BLaER1 (cell line): Measurements from ENCODE around the gene NOTUM.

ENCODE experiments used
- H3K27ac ChIP-seq: shearing (Covaris generic); formaldehyde crosslinking; 2 replicates; pipeline ENCODE4 v1.8.1; 2022
- H3K27me3 ChIP-seq: shearing (Covaris generic); formaldehyde crosslinking; 2 replicates; pipeline ENCODE4 v1.8.1; 2022
- H3K36me3 ChIP-seq: shearing (Covaris generic); formaldehyde crosslinking; 2 replicates; pipeline ENCODE4 v1.8.1; 2022
- H3K4me1 ChIP-seq: shearing (Covaris generic); formaldehyde crosslinking; 2 replicates; pipeline ENCODE4 v1.8.1; 2022
- H3K4me2 ChIP-seq: shearing (Covaris generic); formaldehyde crosslinking; 2 replicates; pipeline ENCODE4 v1.8.1; 2022
- H3K4me3 ChIP-seq: shearing (Covaris generic); formaldehyde crosslinking; 2 replicates; pipeline ENCODE4 v1.8.1; 2022
- H3K9ac ChIP-seq: shearing (Covaris generic); formaldehyde crosslinking; 2 replicates; pipeline ENCODE4 v1.8.1; 2022
- H3K9me3 ChIP-seq: shearing (Covaris generic); formaldehyde crosslinking; 2 replicates; pipeline ENCODE4 v1.8.1; 2022
- H4K20me1 ChIP-seq: shearing (Covaris generic); formaldehyde crosslinking; 2 replicates; pipeline ENCODE4 v1.8.1; 2022
- Cebpa-rat ChIP-seq: shearing (Covaris generic); IDR thresholded peaks from 2 replicates; pipeline ENCODE4 v1.8.1; 2022

Gene NOTUM

GRCh38 chr17:81905993-81906392, 55.0 kb downstream of the NOTUM start:
- H3K4me2 ChIP-seq, result no peak overlapping the region; the same call in 1 of the 2 replicates
- peaks cover 67% of the 10 kb centered on the region for H3K4me1 ChIP-seq
- H3K27me3 ChIP-seq, result peaks cover 35% of the 10 kb centered on the region
- TF ChIP-seq Cebpa-rat, result no peak
- H3K9ac ChIP-seq, result no peak overlapping the region
- H3K27ac ChIP-seq, result no peak overlapping the region
- no peaks in the 10 kb centered on the region for H3K9me3 ChIP-seq
- peaks cover 81% of the 10 kb centered on the region for H4K20me1 ChIP-seq
- no peak overlapping the region for H3K4me3 ChIP-seq
- peaks cover 74% of the 10 kb centered on the region for H3K36me3 ChIP-seq

DNA sequence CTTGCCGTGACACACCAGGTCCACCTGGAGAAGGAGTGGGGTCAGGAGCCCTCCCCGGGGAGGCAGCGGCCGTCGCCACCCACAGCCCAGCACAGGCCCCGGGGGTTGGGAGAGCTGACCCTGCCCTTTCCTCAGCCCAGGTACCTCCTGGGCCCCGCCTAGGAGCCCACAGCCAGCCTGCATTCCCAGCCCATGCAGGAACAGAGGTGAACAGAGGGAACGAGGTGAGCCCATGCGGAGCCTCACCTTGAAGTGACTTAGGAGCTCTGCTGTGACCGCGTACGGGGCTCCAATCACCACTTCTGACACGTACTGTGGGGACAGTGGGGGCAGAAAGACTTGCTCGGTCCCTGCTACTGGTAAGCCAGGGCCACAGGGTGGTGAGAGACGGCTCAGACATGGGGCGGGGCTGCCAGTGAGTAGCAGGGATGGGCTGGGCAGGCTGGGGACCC, 55.5 kb downstream of the NOTUM start:
- H3K36me3 ChIP-seq, result peaks cover 80% of the 10 kb centered on the region
- H3K4me1 ChIP-seq, result peaks cover 64% of the 10 kb centered on the region
- no peaks in the 10 kb centered on the region for H3K9me3 ChIP-seq
- peaks cover 81% of the 10 kb centered on the region for H4K20me1 ChIP-seq
- peak overlapping the region; percentile 76 for H3K4me2 ChIP-seq
- H3K27ac ChIP-seq, result no peak overlapping the region
- no peak for TF ChIP-seq Cebpa-rat
- H3K4me3 ChIP-seq, result no peak overlapping the region
- H3K9ac ChIP-seq, result no peak overlapping the region
- peaks cover 40% of the 10 kb centered on the region for H3K27me3 ChIP-seq

- Histone ChIP-seq H3K4me1 (peaks cover 58% of the 10 kb centered on the region), H3K36me3 (peaks cover 86% of the 10 kb centered on the region), H3K9me3 (no peaks in the 10 kb centered on the region), H4K20me1 (peaks cover 81% of the 10 kb centered on the region), H3K4me2 (peak overlapping the region; percentile 76), H3K27me3 (peaks cover 43% of the 10 kb centered on the region), H3K27ac (no peak overlapping the region), H3K4me3 (no peak overlapping the region), H3K9ac (peak overlapping the region; percentile 14; the same call in 1 of the 2 replicates)
- TF ChIP-seq Cebpa-rat, result no peak
Measured at GRCh38 chr17:81904600-81905423, 56.2 kb downstream of the NOTUM start.

DNA sequence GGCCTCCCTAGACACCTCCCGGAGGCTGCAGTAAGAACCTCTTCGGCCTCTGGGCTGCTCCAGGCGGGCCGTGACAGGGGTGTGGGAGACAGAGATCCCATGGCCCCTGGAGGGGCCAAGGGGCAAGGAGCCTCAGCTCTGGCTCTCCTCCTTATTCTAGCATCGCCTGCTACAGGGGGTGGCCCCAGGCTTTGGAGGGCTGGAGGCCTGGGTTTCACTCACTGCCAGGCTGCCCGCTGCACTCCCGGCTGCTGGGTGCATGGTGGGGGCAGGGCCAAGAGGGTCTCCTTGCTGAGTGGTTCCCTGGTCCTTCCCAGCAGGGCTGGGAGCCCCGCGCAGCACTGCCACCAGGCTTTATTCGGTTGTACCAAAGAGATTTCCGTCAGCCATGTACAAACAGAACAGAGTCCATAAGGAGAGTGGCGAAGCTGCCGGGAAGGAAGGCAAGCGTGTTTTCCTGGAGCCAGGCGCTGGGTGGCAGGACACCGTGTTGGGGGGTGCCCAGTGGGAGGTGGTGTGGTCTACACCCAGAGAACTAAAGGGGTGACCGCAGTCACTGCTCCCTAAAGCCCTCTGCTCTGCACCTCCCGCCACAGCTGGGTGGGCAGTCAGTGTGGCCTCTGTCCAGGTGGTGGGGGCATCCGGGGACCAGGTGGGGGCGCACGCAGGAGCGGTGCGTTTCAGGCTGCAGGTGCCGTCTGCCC, 56.9 kb downstream of the NOTUM start:
- Histone ChIP-seq H3K27ac (no peak overlapping the region), H3K4me3 (no peak overlapping the region), H3K9ac (no peak overlapping the region), H3K4me1 (peaks cover 50% of the 10 kb centered on the region), H3K36me3 (peaks cover 88% of the 10 kb centered on the region), H3K27me3 (peaks cover 43% of the 10 kb centered on the region), H3K9me3 (no peaks in the 10 kb centered on the region), H4K20me1 (peaks cover 82% of the 10 kb centered on the region), H3K4me2 (peak overlapping the region; percentile 76)
- no peak for TF ChIP-seq Cebpa-rat

GRCh38 chr17:81903415-81903831, 57.6 kb downstream of the NOTUM start:
- H3K36me3 ChIP-seq, result peaks cover 88% of the 10 kb centered on the region
- H3K4me2 ChIP-seq, result no peak overlapping the region
- no peak overlapping the region for H3K9ac ChIP-seq
- no peak for TF ChIP-seq Cebpa-rat
- no peak overlapping the region for H3K4me3 ChIP-seq
- peaks cover 43% of the 10 kb centered on the region for H3K27me3 ChIP-seq
- no peak overlapping the region for H3K27ac ChIP-seq
- no peaks in the 10 kb centered on the region for H3K9me3 ChIP-seq
- peaks cover 48% of the 10 kb centered on the region for H3K4me1 ChIP-seq
- H4K20me1 ChIP-seq, result peaks cover 86% of the 10 kb centered on the region

DNA sequence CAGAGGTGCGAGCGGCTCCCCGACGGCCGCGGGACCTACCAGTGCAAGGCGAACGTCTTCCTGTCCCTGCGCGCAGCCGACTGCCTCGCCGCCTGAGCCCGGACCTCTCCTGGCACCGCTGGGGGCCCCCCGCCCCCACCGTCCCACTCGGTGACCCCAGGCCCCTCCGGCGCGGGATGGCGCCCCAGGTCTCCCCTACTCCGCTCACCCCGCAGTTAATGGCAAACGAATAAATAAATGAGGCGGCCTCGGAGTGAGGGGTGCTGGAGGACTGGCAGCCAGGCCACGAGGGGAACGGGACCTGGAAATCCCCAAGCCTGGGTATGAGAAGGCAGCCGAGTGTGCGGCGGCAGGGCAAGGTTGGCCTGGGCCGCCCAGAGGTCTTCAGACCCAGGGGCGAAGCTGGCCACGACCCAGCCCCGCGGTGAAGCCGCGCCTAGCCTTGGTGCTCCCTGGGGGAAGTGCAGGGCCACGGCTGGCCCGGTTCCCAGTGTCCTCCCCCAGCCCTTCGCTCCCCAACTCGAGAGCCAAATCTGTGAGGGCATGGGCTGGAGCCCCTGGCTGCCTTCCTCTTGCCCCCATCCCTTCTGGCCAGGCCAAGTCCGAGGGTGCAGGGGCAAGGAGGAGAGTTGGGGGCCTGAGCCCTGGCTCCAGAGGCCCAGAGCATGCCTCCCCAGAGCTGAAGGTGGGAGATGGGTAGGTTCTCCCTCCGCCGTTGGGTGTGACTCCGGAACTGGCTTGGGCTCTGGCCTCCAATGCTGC, 58.2 kb downstream of the NOTUM start:
- Histone ChIP-seq H3K27me3 (peaks cover 43% of the 10 kb centered on the region), H3K36me3 (peaks cover 88% of the 10 kb centered on the region), H3K4me3 (no peak overlapping the region), H4K20me1 (peaks cover 86% of the 10 kb centered on the region), H3K9me3 (no peaks in the 10 kb centered on the region), H3K4me2 (peak overlapping the region; percentile 34; the same call in 1 of the 2 replicates), H3K27ac (no peak overlapping the region), H3K9ac (no peak overlapping the region), H3K4me1 (peaks cover 42% of the 10 kb centered on the region)
- no peak for TF ChIP-seq Cebpa-rat
